HG03060 (cell line): Measurements from ENCODE around the gene RMND1.
"Not testable (repeated sequence)": the region's sequence is repeated elsewhere in the genome, so short reads cannot be mapped to it uniquely, and the experiment has no call there.

ENCODE experiments used
- ATAC-seq: cut with Tn5 transposase; IDR thresholded peaks from one replicate; pipeline ENCODE4 v1.9.1; 2021; ENCODE audit warnings: low read depth, moderate number of reproducible peaks; ENCODE audit not compliant: unreplicated experiment

The RMND1 gene

GRCh38 chr6:151388236-151388635 is 63.7 kb downstream of the RMND1 start:
- ATAC-seq = no peak

- ATAC-seq = no peak
Measured at GRCh38 chr6:151387175-151387970, 64.6 kb downstream of the RMND1 start.

GRCh38 chr6:151385177-151385576 is 66.7 kb downstream of the RMND1 start:
- no peak for ATAC-seq

GRCh38 chr6:151384151-151384550 is 67.8 kb downstream of the RMND1 start:
- no peak for ATAC-seq

- not testable (repeated sequence) for ATAC-seq
Measured at GRCh38 chr6:151382631-151383030, 69.3 kb downstream of the RMND1 start.

- no peak for ATAC-seq
Measured at GRCh38 chr6:151381722-151382121, 70.2 kb downstream of the RMND1 start.

GRCh38 chr6:151380848-151381205 is 71.1 kb downstream of the RMND1 start:
- ATAC-seq = no peak

- ATAC-seq = no peak
Measured at GRCh38 chr6:151379933-151380847, 71.7 kb downstream of the RMND1 start.

GRCh38 chr6:151377095-151377494 is 74.8 kb downstream of the RMND1 start:
- ATAC-seq = no peak

- no peak for ATAC-seq
Measured at GRCh38 chr6:151376440-151376839, 75.5 kb downstream of the RMND1 start.

- no peak for ATAC-seq
Measured at GRCh38 chr6:151375833-151376232, 76.1 kb downstream of the RMND1 start.

- no peak for ATAC-seq
Measured at GRCh38 chr6:151374036-151374683, 77.8 kb downstream of the RMND1 start.

- no peak for ATAC-seq
Measured at GRCh38 chr6:151372164-151372563, 79.8 kb downstream of the RMND1 start.

GRCh38 chr6:151370509-151371078 is 81.3 kb downstream of the RMND1 start:
- no peak for ATAC-seq

- no peak for ATAC-seq
Measured at GRCh38 chr6:151365233-151365632, 86.7 kb downstream of the RMND1 start.

GRCh38 chr6:151359486-151359885 is 92.4 kb downstream of the RMND1 start:
- no peak for ATAC-seq

- ATAC-seq = no peak
Measured at GRCh38 chr6:151358475-151358874, 93.5 kb downstream of the RMND1 start.

GRCh38 chr6:151357758-151358436 is 94.0 kb downstream of the RMND1 start:
- no peak for ATAC-seq

- not testable (repeated sequence) for ATAC-seq
Measured at GRCh38 chr6:151356983-151357382, 94.9 kb downstream of the RMND1 start.
